Rectal smooth muscle tissue (tissue), 1 donor: ENCODE results near the gene IKZF4.
"Not testable (repeated sequence)": the region's sequence is repeated elsewhere in the genome, so short reads cannot be mapped to it uniquely, and the experiment has no call there.

Source experiments
- H3K27ac ChIP-seq: one replicate; pipeline ENCODE4 v1.7.0; 2013; ENCODE audit warnings: low read depth, low read length, inconsistent platforms
- H3K27me3 ChIP-seq: one replicate; pipeline ENCODE4 v1.7.0; 2013; ENCODE audit warnings: low read length; ENCODE audit not compliant: control insufficient read depth, insufficient read depth
- H3K36me3 ChIP-seq: one replicate; pipeline ENCODE4 v1.7.0; 2013; ENCODE audit warnings: low read length; ENCODE audit not compliant: control insufficient read depth, insufficient read depth
- H3K4me1 ChIP-seq: one replicate; pipeline ENCODE4 v1.7.0; 2013; ENCODE audit warnings: low read length; ENCODE audit not compliant: control insufficient read depth, insufficient read depth
- H3K4me3 ChIP-seq: one replicate; pipeline ENCODE4 v1.7.0; 2013; ENCODE audit warnings: low read length
- H3K9ac ChIP-seq: one replicate; pipeline ENCODE4 v1.7.0; 2013; ENCODE audit warnings: low read length

The IKZF4 gene

DNA sequence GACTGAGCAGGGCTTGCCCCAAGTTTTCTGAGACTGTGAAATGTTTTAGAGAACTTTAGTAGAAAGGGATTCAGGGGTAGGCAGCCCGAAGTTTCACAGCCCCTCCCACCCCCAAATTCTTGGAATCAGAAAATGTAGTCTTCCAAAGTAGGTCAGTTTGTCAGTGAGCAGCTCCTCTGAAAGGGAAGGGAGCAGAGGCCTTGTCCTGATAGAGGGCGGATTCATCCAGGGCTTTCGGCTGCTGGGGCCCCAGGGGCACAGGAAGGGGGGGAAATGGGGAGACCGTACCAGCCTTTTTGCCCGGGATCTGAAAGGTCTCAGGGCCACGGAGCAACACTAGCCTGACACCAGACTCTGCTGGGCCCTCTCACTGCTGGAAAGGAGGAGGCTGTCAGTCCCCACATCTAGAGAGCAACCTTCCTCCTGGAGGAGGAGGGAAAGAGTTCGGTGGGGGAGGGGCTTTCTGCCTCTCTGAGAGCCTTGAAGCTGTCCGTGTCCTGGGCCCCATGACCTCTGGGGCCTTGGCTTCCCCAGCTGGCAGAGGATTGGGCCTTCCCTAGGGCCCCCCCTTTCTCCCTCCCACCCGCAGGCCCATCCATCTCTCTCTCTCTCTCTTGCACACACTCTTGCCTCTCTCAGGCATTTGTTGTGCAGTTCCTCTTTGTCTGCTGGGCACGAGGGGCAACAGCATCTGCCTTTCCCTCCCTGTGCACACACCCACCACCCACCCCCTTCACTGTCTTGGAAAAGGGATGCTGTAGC, at the start of gene IKZF4:
TSS of gene IKZF4 (plus strand) at position 621 of the 762 bp plus-strand sequence. CDS start 451 bp downstream, outside the sequence.
- peak within 1 kb of the TSS; percentile 86 for H3K27ac ChIP-seq
- peak within 1 kb of the TSS; percentile 27 for H3K9ac ChIP-seq
- H3K4me3 ChIP-seq: peak within 1 kb of the TSS; percentile 47
- H3K4me1 ChIP-seq: peaks cover 15% of the 10 kb centered on the region
- no peaks in the 10 kb centered on the region for H3K36me3 ChIP-seq
- H3K27me3 ChIP-seq: no peaks in the 10 kb centered on the region

DNA sequence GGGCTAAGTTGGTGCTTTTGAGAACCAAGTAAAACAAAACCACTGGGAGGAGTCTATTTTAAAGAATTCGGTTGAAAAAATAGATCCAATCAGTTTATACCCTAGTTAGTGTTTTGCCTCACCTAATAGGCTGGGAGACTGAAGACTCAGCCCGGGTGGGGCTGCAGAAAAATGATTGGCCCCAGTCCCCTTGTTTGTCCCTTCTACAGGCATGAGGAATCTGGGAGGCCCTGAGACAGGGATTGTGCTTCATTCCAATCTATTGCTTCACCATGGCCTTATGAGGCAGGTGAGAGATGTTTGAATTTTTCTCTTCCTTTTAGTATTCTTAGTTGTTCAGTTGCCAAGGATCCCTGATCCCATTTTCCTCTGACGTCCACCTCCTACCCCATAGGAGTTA, 48.8 kb upstream of the IKZF4 start:
- Histone ChIP-seq H3K36me3 (no peaks in the 10 kb centered on the region), H3K9ac (no peak overlapping the region), H3K27ac (peak overlapping the region; percentile 91), H3K4me3 (no peak overlapping the region), H3K27me3 (no peaks in the 10 kb centered on the region), H3K4me1 (peaks cover 19% of the 10 kb centered on the region)

- H3K27ac ChIP-seq: peak overlapping the region; percentile 91
- no peaks in the 10 kb centered on the region for H3K36me3 ChIP-seq
- peaks cover 15% of the 10 kb centered on the region for H3K4me1 ChIP-seq
- peak overlapping the region; percentile 90 for H3K4me3 ChIP-seq
- H3K9ac ChIP-seq: no peak overlapping the region
- H3K27me3 ChIP-seq: no peaks in the 10 kb centered on the region
Observed at GRCh38 chr12:55972456-55972855, 48.4 kb upstream of the IKZF4 start.

DNA sequence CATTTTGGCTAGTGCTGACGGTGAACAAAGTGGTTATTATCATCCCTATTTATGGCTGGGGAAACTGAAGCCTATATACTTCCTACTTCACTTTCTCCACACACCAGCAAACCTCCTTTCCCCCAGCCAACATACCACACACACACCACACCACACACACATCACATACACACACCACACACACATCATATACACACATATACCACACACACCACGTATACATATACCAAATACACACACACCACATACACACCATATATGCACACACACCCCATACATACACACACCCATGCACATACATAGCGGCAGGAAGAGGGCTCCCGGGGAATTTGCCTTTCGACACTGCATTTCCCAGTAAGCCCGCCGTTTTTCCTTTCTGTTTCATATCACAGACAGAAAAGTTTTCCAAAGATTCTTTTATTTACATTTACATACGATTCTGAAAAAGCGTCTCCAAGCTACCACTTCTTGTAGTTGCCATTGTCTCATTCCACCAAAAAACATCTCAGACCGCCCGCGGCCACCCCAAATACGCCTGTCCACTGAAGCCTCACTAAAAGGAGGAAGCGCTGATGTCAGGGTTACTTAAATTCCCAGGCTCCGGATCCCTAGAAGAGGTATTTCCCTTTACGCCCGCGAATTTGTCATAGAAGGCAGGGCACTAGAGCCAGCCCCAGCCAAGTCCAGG, 47.8 kb upstream of the IKZF4 start:
- peaks cover 15% of the 10 kb centered on the region for H3K4me1 ChIP-seq
- peak overlapping the region; percentile 84 for H3K9ac ChIP-seq
- H3K27me3 ChIP-seq: no peaks in the 10 kb centered on the region
- peak overlapping the region; percentile 90 for H3K4me3 ChIP-seq
- H3K36me3 ChIP-seq: no peaks in the 10 kb centered on the region
- H3K27ac ChIP-seq: peak overlapping the region; percentile 91

- no peaks in the 10 kb centered on the region for H3K36me3 ChIP-seq
- no peaks in the 10 kb centered on the region for H3K27me3 ChIP-seq
- H3K4me1 ChIP-seq: peaks cover 15% of the 10 kb centered on the region
- peak within 1 kb of the TSS; percentile 99 for H3K9ac ChIP-seq
- peak within 1 kb of the TSS; percentile 98 for H3K27ac ChIP-seq
- peak within 1 kb of the TSS; percentile 95 for H3K4me3 ChIP-seq
Observed at GRCh38 chr12:55973599-55974307, 47.1 kb upstream of the IKZF4 start, which contains the start of gene RAB5B. Gene RAB5B, plus strand, starts transcription at chr12:55974078. Its CDS starts 12,883 bp downstream, at chr12:55986961.

DNA sequence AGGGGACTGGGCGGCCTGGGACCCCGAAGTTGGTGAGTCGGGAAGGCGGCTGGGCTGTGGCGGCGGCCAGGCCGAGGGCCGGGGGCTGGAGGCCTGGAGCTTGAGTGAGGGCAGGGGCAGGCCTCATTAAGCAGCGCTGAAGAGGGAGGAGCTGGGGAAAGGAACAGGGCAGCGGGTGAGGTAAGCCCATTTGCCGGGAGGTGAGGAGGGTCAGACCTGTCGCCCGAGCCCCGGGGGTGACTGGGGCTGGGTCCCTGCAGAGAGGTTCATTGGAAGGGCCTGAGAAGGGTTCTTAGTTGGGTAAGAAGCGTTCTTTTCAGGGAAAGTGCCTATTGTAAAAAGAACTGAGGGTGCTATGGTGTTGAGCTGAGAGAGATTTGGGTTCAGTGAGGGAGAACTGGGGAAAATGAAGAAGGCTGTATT, 46.5 kb upstream of the IKZF4 start:
- Histone ChIP-seq H3K4me1 (peaks cover 15% of the 10 kb centered on the region), H3K27ac (peak overlapping the region; percentile 98), H3K9ac (peak overlapping the region; percentile 99), H3K4me3 (peak overlapping the region; percentile 95), H3K36me3 (no peaks in the 10 kb centered on the region), H3K27me3 (no peaks in the 10 kb centered on the region)

DNA sequence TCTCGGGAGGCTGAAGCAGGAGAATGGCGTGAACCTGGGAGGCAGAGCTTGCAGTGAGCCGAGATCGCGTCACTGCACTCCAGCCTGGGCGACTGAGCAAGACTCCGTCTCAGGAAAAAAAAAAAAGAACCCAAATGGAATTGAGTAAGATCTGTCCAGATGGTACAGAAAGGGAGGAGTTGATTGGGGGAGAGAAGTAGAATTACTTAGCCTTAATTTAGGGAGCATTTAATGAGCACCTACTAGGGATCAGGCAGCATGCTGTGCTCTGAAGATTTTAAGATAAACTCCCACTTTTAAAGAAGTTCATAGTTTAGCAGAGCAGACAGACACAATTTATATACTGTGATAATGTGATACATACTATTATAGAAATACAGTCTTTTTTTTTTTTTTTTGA, 42.5 kb upstream of the IKZF4 start:
- H3K9ac ChIP-seq: no peak overlapping the region
- H3K27ac ChIP-seq: no peak overlapping the region
- peaks cover 10% of the 10 kb centered on the region for H3K4me1 ChIP-seq
- H3K36me3 ChIP-seq: peaks cover 5% of the 10 kb centered on the region
- no peaks in the 10 kb centered on the region for H3K27me3 ChIP-seq
- no peak overlapping the region for H3K4me3 ChIP-seq

DNA sequence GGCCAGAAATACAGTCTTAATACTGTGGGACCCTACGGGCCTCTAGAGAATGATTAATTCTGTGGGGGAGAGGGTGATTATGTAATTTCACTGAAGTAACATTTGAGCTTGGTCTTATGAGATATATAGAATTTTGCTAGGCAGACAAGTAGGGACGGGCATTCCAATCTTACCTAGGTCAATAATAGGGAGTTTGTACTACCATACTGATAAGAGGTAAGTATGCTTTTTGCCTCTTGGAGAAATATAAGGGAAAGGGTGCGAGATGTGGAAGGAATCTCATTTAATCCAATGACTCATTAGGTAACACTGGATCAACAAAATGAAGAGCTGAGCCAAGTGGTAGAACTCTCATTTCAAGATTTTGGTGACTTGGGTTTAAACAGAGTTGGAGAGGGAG, 41.8 kb upstream of the IKZF4 start:
- Histone ChIP-seq H3K4me1 (peaks cover 10% of the 10 kb centered on the region), H3K27ac (no peak overlapping the region), H3K4me3 (no peak overlapping the region), H3K9ac (no peak overlapping the region), H3K27me3 (no peaks in the 10 kb centered on the region), H3K36me3 (peaks cover 5% of the 10 kb centered on the region)

DNA sequence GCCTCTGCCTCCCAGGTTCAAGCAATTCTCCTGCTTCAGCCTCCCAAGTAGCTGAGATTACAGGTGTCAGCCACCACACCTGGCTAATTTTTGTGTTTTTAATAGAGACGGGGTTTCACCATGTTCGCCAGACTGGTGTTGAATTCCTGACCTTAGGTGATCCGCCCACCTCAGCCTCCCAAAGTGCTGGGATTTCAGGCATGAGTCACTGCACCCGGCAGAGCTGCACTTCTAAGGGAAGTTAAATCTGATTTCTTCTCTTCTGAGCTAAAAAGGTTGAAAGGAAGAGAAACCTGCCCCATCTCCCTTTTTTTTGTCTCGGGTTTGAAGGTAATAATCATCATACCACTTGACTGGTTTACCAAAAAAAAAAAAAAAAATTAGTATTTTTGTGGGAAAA, 39.0 kb upstream of the IKZF4 start:
- H3K4me3 ChIP-seq, H3K27me3 ChIP-seq, H3K27ac ChIP-seq, H3K4me1 ChIP-seq, H3K9ac ChIP-seq: not testable (repeated sequence)
- peaks cover 15% of the 10 kb centered on the region for H3K36me3 ChIP-seq

- Histone ChIP-seq H3K36me3 (peaks cover 15% of the 10 kb centered on the region), H3K4me3 (no peak overlapping the region)
Observed at GRCh38 chr12:55982319-55982936, 38.4 kb upstream of the IKZF4 start.

GRCh38 chr12:55983232-55983842, 37.5 kb upstream of the IKZF4 start:
- Histone ChIP-seq H3K36me3 (peaks cover 15% of the 10 kb centered on the region), H3K9ac (no peak overlapping the region), H3K27ac (no peak overlapping the region), H3K27me3 (no peaks in the 10 kb centered on the region), H3K4me3 (no peak overlapping the region), H3K4me1 (no peaks in the 10 kb centered on the region)

More at GRCh38 chr12:55982319-55982936, 38.4 kb upstream of the IKZF4 start:
- H3K27me3 ChIP-seq: no peaks in the 10 kb centered on the region
- no peak overlapping the region for H3K9ac ChIP-seq
- no peak overlapping the region for H3K27ac ChIP-seq
- no peaks in the 10 kb centered on the region for H3K4me1 ChIP-seq
